A549 (cell line): ENCODE data around the gene COPB1. TPM values are rescaled to one million over a fixed set of nuclear protein-coding genes. Genes with fewer than 3 reads are reported as not detected.

ENCODE experiments used
- ATAC-seq, 2 experiments: fragments of 200-7000 bp in 1 of 2; fragments of >200 bp in 1 of 2; cut with Nextera tagmentation in 1 of 2; cut with Tn5 transposase in 1 of 2; 3 replicates each; pipeline versions ENCODE4 v1.8.0 to v1.9.1; 2018 to 2020; ENCODE audit warnings: mild to moderate bottlenecking in 1 of 2, moderate library complexity in 1 of 2
- CTCF ChIA-PET: fragments of 300-600 bp; sonication (Branson Sonifier 250); formaldehyde crosslinking; extraction: SDS; loops from one replicate; lab custom pipeline; 2021; ENCODE audit warnings: antibody characterized with exemption, inconsistent platforms; lab: Yijun Ruan, JAX
- POLR2A ChIA-PET: fragments of 350-600 bp; formaldehyde crosslinking; extraction: SDS; loops from one replicate; lab custom pipeline; 2021; ENCODE audit warnings: antibody characterized with exemption, inconsistent platforms; lab: Yijun Ruan, JAX
- DNase-seq, 2 experiments: peaks; one replicate each; pipeline versions ENCODE4 v3.0.0 to v3.0.0-alpha.2; 2011 to 2016; ENCODE audit warnings: low read depth in 1 of 2, low spot score in 1 of 2
- FAIRE-seq: peaks from 2 replicates; lab custom pipeline; 2011; peaks lifted over from hg19 to GRCh38; lab: Jason Lieb, UNC
- H3K27ac ChIP-seq, 2 experiments: fragments of >200 bp; sonication (Bioruptor Twin); formaldehyde crosslinking; 3 replicates each; pipeline ENCODE4 v1.5.1; 2016 to 2017
- H3K4me1 ChIP-seq: fragments of >200 bp; sonication (Bioruptor Twin); formaldehyde crosslinking; 3 replicates; pipeline ENCODE4 v1.6.1; 2016
- H3K4me2 ChIP-seq: fragments of >200 bp; sonication (Bioruptor Twin); formaldehyde crosslinking; 3 replicates; pipeline ENCODE4 v1.6.1; 2016
- H3K4me3 ChIP-seq: fragments of >200 bp; sonication (Bioruptor Twin); formaldehyde crosslinking; 3 replicates; pipeline ENCODE4 v1.5.1; 2016
- H3K9me3 ChIP-seq: fragments of >200 bp; sonication (Bioruptor Twin); formaldehyde crosslinking; 3 replicates; pipeline ENCODE4 v1.6.1; 2016
- BHLHE40 ChIP-seq: IDR thresholded peaks from 2 replicates; pipeline ENCODE4 v1.6.1; 2012; ENCODE audit warnings: low read depth, low read length, inconsistent platforms
- CBX2 ChIP-seq: fragments of 200-600 bp; sonication (generic); IDR thresholded peaks from 2 replicates; pipeline ENCODE4 v1.6.1; 2016; ENCODE audit warnings: low read depth, mild to moderate bottlenecking, borderline replicate concordance
- CBX8 ChIP-seq: fragments of 200-600 bp; sonication (generic); IDR thresholded peaks from 2 replicates; pipeline ENCODE4 v1.6.1; 2016
- CHD2 ChIP-seq: fragments of 150-350 bp; IDR thresholded peaks from 2 replicates; pipeline ENCODE4 v1.6.1; 2014; ENCODE audit warnings: low read length; ENCODE audit not compliant: partially characterized antibody
- ESRRA ChIP-seq: fragments of 150-350 bp; IDR thresholded peaks from 2 replicates; pipeline ENCODE4 v1.6.1; 2014; ENCODE audit warnings: mild to moderate bottlenecking, low read length, borderline replicate concordance
- FOSB ChIP-seq: fragments of 250-450 bp; sonication (Bioruptor Pico); IDR thresholded peaks from 2 replicates; pipeline ENCODE4 v1.5.0; 2020; ENCODE audit warnings: mild to moderate bottlenecking, moderate library complexity
- FOSL2 ChIP-seq, 2 experiments: fragments of 450-650 bp in 1 of 2; fragments of >200 bp in 1 of 2; sonication (Bioruptor Twin) in 1 of 2; formaldehyde crosslinking; IDR thresholded peaks; 2 replicates each; pipeline versions ENCODE4 v1.5.0 to v1.6.1; 2016 to 2020; ENCODE audit warnings: mild to moderate bottlenecking in 1 of 2, moderate library complexity in 1 of 2
- FOXS1 ChIP-seq: fragments of 250-450 bp; sonication (Bioruptor Pico); IDR thresholded peaks from 2 replicates; pipeline ENCODE4 v1.5.0; 2020; ENCODE audit warnings: mild to moderate bottlenecking, moderate library complexity
- HEYL ChIP-seq: fragments of 250-450 bp; sonication (Bioruptor Pico); IDR thresholded peaks from 2 replicates; pipeline ENCODE4 v1.8.0; 2021; ENCODE audit warnings: mild to moderate bottlenecking, moderate library complexity
- HOXB13 ChIP-seq: fragments of 250-450 bp; sonication (Bioruptor Pico); IDR thresholded peaks from 2 replicates; pipeline ENCODE4 v1.5.0; 2020; ENCODE audit warnings: low read depth, mild to moderate bottlenecking, moderate library complexity
- JUN ChIP-seq, 2 experiments: fragments of >200 bp; sonication (Bioruptor Twin); formaldehyde crosslinking; IDR thresholded peaks; 2 replicates in 1 of 2; 3 replicates in 1 of 2; pipeline ENCODE4 v1.6.1; 2016 to 2017
- MYC ChIP-seq: IDR thresholded peaks from 2 replicates; pipeline ENCODE4 v1.6.1; 2012; ENCODE audit warnings: mild to moderate bottlenecking, inconsistent platforms, low read length, improper control_type of control experiment, borderline replicate concordance
- NR3C1 ChIP-seq: fragments of >200 bp; sonication (Bioruptor Twin); formaldehyde crosslinking; IDR thresholded peaks from 3 replicates; pipeline ENCODE4 v1.6.1; 2017
- SMC3 ChIP-seq: fragments of >200 bp; sonication (Bioruptor Twin); formaldehyde crosslinking; IDR thresholded peaks from 3 replicates; pipeline ENCODE4 v1.6.1; 2018; ENCODE audit warnings: inconsistent platforms
- TP53 ChIP-seq: fragments of 250-450 bp; sonication (Bioruptor Pico); IDR thresholded peaks from 2 replicates; pipeline ENCODE4 v1.5.0; 2021; ENCODE audit warnings: mild to moderate bottlenecking, moderate library complexity
- ZSCAN20 ChIP-seq: fragments of 250-450 bp; sonication (Bioruptor Pico); IDR thresholded peaks from 2 replicates; pipeline ENCODE4 v1.8.0; 2022; ENCODE audit warnings: mild to moderate bottlenecking, moderate library complexity
- WGBS: methylation state at CpG from one replicate; pipeline ENCODE4 v1.1.6; 2017; ENCODE audit errors: missing lambda C conversion rate; 5-methylcytosine and 5-hydroxymethylcytosine counted together
- polyA plus RNA-seq, 4 experiments: library from polyadenylated mRNA; depleted of rRNA in 3 of 4; stranded (reverse); fragments of >200 nt; fragmentation: RNase III in 1 of 4; extraction: RNeasy Plus Mini Kit Qiagen cat#74134 plus additional on column Dnase treatment in 1 of 4; gene quantifications; 2 replicates in 3 of 4; 3 replicates in 1 of 4; pipeline ENCODE4 v1.2.3, GENCODE V29; 2011 to 2017
- TF ChIP-seq, protein P1 (sequence below): fragments of 250-450 bp; sonication (Bioruptor Pico); IDR thresholded peaks from 2 replicates; pipeline ENCODE4 v1.5.0; 2021; ENCODE audit warnings: mild to moderate bottlenecking, moderate library complexity, borderline replicate concordance
- TF ChIP-seq, protein P2 (sequence below): fragments of >200 bp; sonication (Bioruptor Twin); formaldehyde crosslinking; IDR thresholded peaks from 2 replicates; pipeline ENCODE4 v1.6.1; 2016
- TF ChIP-seq, protein P3 (sequence below): IDR thresholded peaks from 2 replicates; pipeline ENCODE4 v1.6.1; 2012
- TF ChIP-seq, protein P4 (sequence below): fragments of >200 bp; sonication (Bioruptor Twin); formaldehyde crosslinking; IDR thresholded peaks from 3 replicates; pipeline ENCODE4 v1.5.1; 2016
- TF ChIP-seq, protein P5 (sequence below): IDR thresholded peaks from 2 replicates; pipeline ENCODE4 v1.6.1; 2012; ENCODE audit warnings: low read depth, borderline replicate concordance

COPB1 gene
- polyA plus RNA-seq, 2 of the 4 experiments (the other 2 are of a cell fraction), result 128 to 232 TPM

DNA sequence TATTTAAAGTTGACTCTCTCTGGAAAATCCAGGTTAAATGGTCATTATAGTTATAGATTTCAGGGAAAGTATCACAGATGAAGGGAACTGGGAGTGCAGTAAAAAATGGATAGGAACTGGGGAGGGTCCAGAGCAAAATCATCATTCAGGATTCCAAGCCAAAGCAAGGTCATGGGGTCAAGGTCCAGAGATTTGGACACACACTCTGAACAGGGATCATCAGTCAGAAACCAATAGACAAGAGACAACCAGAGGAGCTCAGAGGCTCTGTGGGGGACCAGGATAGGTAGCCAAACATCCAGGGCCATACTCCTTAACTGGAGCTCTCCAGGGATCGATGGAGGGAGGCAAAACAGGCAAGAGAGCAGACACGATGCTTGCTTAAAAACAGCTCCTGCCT, 47.8 kb upstream of the COPB1 start:
- POLR2A ChIA-PET, result no interaction called here
- CTCF ChIA-PET, result interaction anchor here (1.3 kb wide), 1 partner anchor 10 kb away, joined by 4 read pairs; no protein-coding TSS in a partner anchor
- H3K4me1 ChIP-seq, result peaks cover 4% of the 10 kb centered on the region; the same call in 1 of the 3 replicates
- 45% methylated on average over 2 of the region's 2 CpGs for WGBS
- ATAC-seq (no peak), FAIRE-seq (no peak), DNase-seq (no peak)
- TF ChIP-seq MYC (no peak), CHD2 (no peak), BHLHE40 (no peak), FOSL2 (IDR thresholded peaks at IDR 0.05) (no peak), FOSL2 (CRISPR knock-in tag; IDR thresholded peaks at IDR 0.05) (no peak), FOXS1 (CRISPR knock-in tag) (no peak), SMC3 (no peak)
- TF ChIP-seq, protein P1, sequence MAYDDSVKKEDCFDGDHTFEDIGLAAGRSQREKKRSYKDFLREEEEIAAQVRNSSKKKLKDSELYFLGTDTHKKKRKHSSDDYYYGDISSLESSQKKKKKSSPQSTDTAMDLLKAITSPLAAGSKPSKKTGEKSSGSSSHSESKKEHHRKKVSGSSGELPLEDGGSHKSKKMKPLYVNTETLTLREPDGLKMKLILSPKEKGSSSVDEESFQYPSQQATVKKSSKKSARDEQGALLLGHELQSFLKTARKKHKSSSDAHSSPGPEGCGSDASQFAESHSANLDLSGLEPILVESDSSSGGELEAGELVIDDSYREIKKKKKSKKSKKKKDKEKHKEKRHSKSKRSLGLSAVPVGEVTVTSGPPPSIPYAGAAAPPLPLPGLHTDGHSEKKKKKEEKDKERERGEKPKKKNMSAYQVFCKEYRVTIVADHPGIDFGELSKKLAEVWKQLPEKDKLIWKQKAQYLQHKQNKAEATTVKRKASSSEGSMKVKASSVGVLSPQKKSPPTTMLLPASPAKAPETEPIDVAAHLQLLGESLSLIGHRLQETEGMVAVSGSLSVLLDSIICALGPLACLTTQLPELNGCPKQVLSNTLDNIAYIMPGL (CRISPR knock-in tag), result no peak
- no peaks in the 10 kb centered on the region for H3K9me3 ChIP-seq
- no peak overlapping the region for H3K27ac ChIP-seq
- no peak overlapping the region for H3K4me2 ChIP-seq
- H3K4me3 ChIP-seq, result no peak overlapping the region

DNA sequence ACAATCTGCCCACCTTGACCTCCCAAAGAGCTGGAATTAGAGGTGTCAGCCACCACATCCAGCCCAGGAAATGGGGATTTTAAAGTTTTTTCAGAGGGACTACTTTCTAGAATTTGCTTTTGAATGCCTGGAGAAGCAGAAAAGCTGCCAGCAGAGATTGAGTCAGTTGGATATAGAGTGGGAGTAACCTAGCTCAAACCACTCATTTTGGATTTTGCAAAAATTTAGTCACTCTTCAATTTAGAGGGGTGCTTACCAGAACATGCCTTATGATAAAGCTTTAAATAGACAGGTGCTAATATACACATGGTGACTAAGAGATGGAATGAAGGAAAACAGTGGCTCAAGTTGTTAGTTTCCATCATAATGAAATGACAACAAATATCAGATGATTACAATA, 47.1 kb upstream of the COPB1 start:
- no peak overlapping the region for H3K4me3 ChIP-seq
- no peak overlapping the region for H3K27ac ChIP-seq
- DNase-seq, result no peak
- no peak for TF ChIP-seq HOXB13 (CRISPR knock-in tag)
- no peak for TF ChIP-seq NR3C1
- TF ChIP-seq CBX8, result no peak
- no peak for TF ChIP-seq JUN (IDR thresholded peaks at IDR 0.05)
- TF ChIP-seq, protein P2, sequence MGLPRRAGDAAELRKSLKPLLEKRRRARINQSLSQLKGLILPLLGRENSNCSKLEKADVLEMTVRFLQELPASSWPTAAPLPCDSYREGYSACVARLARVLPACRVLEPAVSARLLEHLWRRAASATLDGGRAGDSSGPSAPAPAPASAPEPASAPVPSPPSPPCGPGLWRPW, result no peak
- TF ChIP-seq TP53 (CRISPR knock-in tag), result no peak
- TF ChIP-seq MYC, result no peak
- TF ChIP-seq, protein P3, sequence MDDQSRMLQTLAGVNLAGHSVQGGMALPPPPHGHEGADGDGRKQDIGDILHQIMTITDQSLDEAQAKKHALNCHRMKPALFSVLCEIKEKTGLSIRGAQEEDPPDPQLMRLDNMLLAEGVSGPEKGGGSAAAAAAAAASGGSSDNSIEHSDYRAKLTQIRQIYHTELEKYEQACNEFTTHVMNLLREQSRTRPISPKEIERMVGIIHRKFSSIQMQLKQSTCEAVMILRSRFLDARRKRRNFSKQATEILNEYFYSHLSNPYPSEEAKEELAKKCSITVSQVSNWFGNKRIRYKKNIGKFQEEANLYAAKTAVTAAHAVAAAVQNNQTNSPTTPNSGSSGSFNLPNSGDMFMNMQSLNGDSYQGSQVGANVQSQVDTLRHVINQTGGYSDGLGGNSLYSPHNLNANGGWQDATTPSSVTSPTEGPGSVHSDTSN, result no peak
- TF ChIP-seq, protein P4, sequence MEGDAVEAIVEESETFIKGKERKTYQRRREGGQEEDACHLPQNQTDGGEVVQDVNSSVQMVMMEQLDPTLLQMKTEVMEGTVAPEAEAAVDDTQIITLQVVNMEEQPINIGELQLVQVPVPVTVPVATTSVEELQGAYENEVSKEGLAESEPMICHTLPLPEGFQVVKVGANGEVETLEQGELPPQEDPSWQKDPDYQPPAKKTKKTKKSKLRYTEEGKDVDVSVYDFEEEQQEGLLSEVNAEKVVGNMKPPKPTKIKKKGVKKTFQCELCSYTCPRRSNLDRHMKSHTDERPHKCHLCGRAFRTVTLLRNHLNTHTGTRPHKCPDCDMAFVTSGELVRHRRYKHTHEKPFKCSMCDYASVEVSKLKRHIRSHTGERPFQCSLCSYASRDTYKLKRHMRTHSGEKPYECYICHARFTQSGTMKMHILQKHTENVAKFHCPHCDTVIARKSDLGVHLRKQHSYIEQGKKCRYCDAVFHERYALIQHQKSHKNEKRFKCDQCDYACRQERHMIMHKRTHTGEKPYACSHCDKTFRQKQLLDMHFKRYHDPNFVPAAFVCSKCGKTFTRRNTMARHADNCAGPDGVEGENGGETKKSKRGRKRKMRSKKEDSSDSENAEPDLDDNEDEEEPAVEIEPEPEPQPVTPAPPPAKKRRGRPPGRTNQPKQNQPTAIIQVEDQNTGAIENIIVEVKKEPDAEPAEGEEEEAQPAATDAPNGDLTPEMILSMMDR, result no peak
- TF ChIP-seq ZSCAN20 (CRISPR knock-in tag), result no peak
- no peak for TF ChIP-seq ESRRA
- TF ChIP-seq FOSB (CRISPR knock-in tag), result no peak
- no peak for TF ChIP-seq HEYL (CRISPR knock-in tag)
- no peak for TF ChIP-seq CBX2
- TF ChIP-seq, protein P5, sequence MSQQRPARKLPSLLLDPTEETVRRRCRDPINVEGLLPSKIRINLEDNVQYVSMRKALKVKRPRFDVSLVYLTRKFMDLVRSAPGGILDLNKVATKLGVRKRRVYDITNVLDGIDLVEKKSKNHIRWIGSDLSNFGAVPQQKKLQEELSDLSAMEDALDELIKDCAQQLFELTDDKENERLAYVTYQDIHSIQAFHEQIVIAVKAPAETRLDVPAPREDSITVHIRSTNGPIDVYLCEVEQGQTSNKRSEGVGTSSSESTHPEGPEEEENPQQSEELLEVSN, result no peak
- TF ChIP-seq, all 56 proteins: peak for 0
- Histone ChIP-seq H3K9me3 (no peaks in the 10 kb centered on the region), H3K4me2 (no peak overlapping the region), H3K4me1 (peaks cover 4% of the 10 kb centered on the region; the same call in 1 of the 3 replicates)
- FAIRE-seq, result no peak
- no peak for ATAC-seq
- POLR2A ChIA-PET, result no interaction called here
- CTCF ChIA-PET, result no interaction called here
